Kidney epithelial cell (primary cell): ENCODE results near the gene TCF7L2. TPM values are rescaled to one million over a fixed set of nuclear protein-coding genes. Genes with fewer than 3 reads are reported as not detected.
"Not testable (repeated sequence)": the region's sequence is repeated elsewhere in the genome, so short reads cannot be mapped to it uniquely, and the experiment has no call there.

Source experiments
- DNase-seq: peaks from one replicate; pipeline ENCODE4 v3.0.0-alpha.2; 2010; ENCODE audit warnings: low read depth
- H3K27me3 ChIP-seq: 2 replicates; pipeline ENCODE4 v1.6.0; 2011; ENCODE audit warnings: low read length; ENCODE audit not compliant: control insufficient read depth, insufficient read depth
- H3K36me3 ChIP-seq: 2 replicates; pipeline ENCODE4 v1.5.1; 2011; ENCODE audit warnings: low read length; ENCODE audit not compliant: control insufficient read depth, insufficient read depth
- H3K4me3 ChIP-seq: 2 replicates; pipeline ENCODE4 v1.5.1; 2011; ENCODE audit warnings: low read depth, mild to moderate bottlenecking, control low read depth, low read length
- total RNA-seq: library from RNA; depleted of rRNA; stranded (reverse); fragments of >200 nt; gene quantifications from 2 replicates; pipeline ENCODE4 v1.2.3, GENCODE V29; 2015
- TF ChIP-seq, protein P1 (sequence below): IDR thresholded peaks from 2 replicates; pipeline ENCODE4 v1.5.1; 2011; ENCODE audit warnings: mild to moderate bottlenecking, moderate library complexity, low read length, control low read depth, inconsistent platforms; ENCODE audit not compliant: insufficient read depth, poor library complexity, severe bottlenecking

Gene TCF7L2
- total RNA-seq, 1 donor from 2014 or later: 3.4 TPM

DNA sequence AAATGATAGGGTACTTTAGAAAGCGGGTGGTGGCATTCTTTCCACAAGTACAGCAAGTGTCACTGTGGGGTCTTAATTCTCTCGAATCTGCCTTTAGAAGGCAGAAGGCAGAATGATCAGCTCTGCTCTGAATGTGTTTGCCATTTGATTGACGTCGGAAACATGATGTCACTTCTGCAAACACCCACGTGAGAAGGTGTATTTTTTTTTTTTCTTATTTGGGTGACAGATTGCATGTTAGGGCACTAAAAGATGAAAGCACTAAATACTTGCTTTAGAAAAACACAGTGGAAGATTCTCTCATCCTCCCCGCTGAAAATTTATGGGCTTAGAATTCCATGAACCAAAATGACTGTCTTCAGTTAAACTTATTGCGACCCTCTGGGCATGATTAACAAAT, 150.2 kb downstream of the TCF7L2 start:
- H3K36me3 ChIP-seq: no peaks in the 10 kb centered on the region
- no peak overlapping the region for H3K4me3 ChIP-seq
- no peak for DNase-seq
- H3K27me3 ChIP-seq: no peaks in the 10 kb centered on the region
- TF ChIP-seq, protein P1, sequence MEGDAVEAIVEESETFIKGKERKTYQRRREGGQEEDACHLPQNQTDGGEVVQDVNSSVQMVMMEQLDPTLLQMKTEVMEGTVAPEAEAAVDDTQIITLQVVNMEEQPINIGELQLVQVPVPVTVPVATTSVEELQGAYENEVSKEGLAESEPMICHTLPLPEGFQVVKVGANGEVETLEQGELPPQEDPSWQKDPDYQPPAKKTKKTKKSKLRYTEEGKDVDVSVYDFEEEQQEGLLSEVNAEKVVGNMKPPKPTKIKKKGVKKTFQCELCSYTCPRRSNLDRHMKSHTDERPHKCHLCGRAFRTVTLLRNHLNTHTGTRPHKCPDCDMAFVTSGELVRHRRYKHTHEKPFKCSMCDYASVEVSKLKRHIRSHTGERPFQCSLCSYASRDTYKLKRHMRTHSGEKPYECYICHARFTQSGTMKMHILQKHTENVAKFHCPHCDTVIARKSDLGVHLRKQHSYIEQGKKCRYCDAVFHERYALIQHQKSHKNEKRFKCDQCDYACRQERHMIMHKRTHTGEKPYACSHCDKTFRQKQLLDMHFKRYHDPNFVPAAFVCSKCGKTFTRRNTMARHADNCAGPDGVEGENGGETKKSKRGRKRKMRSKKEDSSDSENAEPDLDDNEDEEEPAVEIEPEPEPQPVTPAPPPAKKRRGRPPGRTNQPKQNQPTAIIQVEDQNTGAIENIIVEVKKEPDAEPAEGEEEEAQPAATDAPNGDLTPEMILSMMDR: no peak

DNA sequence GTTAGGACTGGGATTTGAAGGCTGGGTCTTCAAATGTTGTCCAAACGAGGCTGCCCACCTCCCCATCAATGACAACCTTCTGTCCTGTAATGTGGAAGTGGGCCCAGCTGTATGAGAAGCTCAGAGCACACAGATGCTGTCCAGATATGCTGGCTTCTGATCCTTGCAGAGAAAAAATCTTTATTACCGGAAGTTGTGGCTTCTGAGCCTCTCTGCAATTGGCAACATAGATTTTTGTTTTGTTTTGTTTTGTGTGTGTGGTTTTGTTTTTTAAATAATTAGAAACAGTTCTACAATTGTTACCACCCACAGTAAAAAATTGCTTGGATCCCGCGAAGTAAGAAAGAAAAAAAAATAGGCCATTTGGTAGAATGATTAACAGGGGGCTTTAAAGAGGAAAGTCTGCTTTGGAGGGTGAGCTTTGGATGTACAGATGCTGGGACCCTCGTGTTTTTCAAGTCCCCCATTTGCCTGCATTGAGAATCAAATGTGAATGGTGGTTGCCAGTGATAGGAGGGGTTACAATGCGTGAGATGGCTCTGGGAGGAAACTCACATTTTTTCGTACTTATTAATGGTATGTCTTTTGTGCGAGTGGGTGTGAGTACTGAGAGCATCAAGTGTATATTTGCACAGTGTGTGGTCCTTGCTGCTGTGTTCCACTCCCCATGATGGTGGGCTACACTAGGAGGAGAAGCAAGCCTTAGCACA, 153.2 kb downstream of the TCF7L2 start:
- TF ChIP-seq, protein P1: no peak
- H3K27me3 ChIP-seq: no peaks in the 10 kb centered on the region
- no peak for DNase-seq
- H3K4me3 ChIP-seq: no peak overlapping the region
- no peaks in the 10 kb centered on the region for H3K36me3 ChIP-seq

DNA sequence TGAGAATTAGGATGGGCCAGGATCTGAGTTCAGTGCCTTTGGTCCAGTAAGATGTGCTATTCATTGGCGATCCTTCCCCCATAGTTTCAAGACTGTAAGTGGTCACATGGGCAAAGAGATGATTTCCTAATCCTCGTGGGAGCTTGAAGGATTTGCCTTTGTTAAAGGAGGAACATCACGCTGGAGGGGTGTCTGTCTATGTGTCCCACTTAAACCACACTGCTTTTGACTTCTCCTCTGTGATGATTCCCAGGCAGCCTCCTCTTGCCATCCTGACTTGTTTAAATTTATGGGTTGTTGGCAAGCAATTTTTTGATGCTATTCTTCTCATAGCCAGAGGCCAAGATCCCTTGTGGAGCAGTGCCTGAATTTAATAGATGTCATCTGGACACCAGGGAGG, 154.0 kb downstream of the TCF7L2 start:
- H3K36me3 ChIP-seq: no peaks in the 10 kb centered on the region
- no peaks in the 10 kb centered on the region for H3K27me3 ChIP-seq
- no peak overlapping the region for H3K4me3 ChIP-seq
- TF ChIP-seq, protein P1: no peak
- no peak for DNase-seq

DNA sequence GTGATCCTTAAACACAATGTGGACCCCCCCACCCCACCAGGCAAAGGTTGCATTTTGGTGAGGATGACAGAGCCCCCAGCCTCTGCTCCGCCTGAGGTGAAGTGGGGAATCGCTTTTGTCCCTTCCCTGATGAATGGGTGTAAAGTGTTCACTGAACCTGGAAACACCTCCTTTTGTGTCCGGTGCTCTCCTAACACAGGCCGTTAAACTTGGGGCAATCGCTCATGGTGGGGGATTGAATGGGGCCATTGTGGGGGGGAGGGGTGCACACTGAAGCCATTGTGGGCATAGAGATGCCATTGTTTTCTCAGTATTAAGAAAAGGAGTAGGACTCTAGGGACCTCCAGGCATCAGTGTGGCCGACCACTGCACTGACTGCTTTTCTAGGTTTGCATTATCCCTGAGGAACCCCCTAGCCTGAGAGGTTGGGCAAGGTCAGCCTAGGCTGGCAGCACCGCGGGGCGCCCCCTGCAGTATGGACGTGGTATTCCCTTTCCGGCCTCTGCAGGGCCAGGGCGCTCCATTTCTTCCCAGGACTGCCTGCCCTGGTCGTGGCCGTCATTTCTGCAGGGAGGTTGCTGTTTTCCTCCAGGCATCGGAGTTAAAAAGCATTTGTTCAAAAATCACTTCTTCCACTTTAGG, 158.3 kb downstream of the TCF7L2 start:
- TF ChIP-seq, protein P1: peak; percentile 66
- no peak for DNase-seq
- no peak overlapping the region for H3K4me3 ChIP-seq
- no peaks in the 10 kb centered on the region for H3K27me3 ChIP-seq
- H3K36me3 ChIP-seq: no peaks in the 10 kb centered on the region

DNA sequence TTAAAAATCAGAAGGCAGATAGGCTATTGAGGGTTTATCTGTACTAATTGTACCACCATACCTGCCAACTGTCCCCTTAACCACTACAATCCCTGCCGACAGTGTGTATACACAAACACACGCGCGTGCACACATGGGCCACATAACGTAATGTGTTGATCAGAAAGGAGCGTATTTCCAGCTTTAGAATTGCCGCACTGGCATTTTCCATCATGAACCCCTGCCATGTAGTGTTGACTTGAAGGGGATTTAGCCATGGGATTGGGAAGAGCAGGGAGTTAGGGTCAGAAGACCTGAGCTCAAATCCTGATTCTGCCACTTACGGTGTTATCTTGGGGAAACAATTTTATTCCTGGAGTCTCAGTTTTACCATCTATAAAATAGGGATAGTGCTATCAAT, 158.9 kb downstream of the TCF7L2 start:
- H3K4me3 ChIP-seq: no peak overlapping the region
- TF ChIP-seq, protein P1: no peak
- no peak for DNase-seq
- H3K36me3 ChIP-seq: no peaks in the 10 kb centered on the region
- no peaks in the 10 kb centered on the region for H3K27me3 ChIP-seq

DNA sequence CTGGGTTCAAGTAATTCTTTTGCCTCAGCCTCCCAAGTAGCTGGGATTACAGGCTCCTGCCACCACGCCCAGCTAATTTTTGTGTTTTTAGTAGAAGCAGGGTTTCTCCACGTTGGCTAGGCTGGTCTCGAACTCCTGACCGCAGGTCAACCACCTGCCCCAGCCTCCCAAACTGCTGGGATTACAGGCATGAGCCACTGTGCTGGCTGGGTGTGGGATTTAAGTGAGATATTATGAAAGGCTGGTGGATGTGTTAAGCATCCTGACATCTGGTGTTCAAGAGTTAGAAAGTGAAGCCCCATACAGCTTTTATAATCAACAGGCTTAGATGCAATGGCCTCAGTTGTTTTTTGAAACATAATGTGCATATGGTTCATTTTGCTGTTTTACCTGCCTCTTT, 159.4 kb downstream of the TCF7L2 start:
- H3K36me3 ChIP-seq, H3K4me3 ChIP-seq, DNase-seq, H3K27me3 ChIP-seq: not testable (repeated sequence)
